ENCODE data around the gene P2RY10. TPM values are rescaled to one million over a fixed set of nuclear protein-coding genes. Genes with fewer than 3 reads are reported as not detected.

P2RY10 gene
- total RNA-seq, result not detected in 2 replicates

- no peak for TF ChIP-seq CTCF (conservative IDR thresholded peaks at IDR 0.05; ENCODE audit: low read depth, low read length)
- no peak for DNase-seq (ENCODE audit: low read depth)
- no peak within 1 kb of the TSS for H3K4me3 ChIP-seq (ENCODE audit: low read depth, low read length)
These were observed at the start of gene P2RY10 for GRCh38 chrX:78945186-78945912. Gene P2RY10, plus strand, starts transcription at chrX:78945391. Its CDS starts 15,130 bp downstream, at chrX:78960521.

- H3K4me3 ChIP-seq (ENCODE audit: low read depth, low read length), result no peak overlapping the region
- DNase-seq (ENCODE audit: low read depth), result no peak
- TF ChIP-seq CTCF (conservative IDR thresholded peaks at IDR 0.05; ENCODE audit: low read depth, low read length), result no peak
These were observed 22.4 kb upstream of the P2RY10 start for GRCh38 chrX:78922754-78923153.

GRCh38 chrX:78923198-78924015 is 21.8 kb upstream of the P2RY10 start:
- TF ChIP-seq CTCF (conservative IDR thresholded peaks at IDR 0.05; ENCODE audit: low read depth, low read length), result no peak
- DNase-seq (ENCODE audit: low read depth), result no peak

GRCh38 chrX:78931814-78932213 is 13.4 kb upstream of the P2RY10 start:
- no peak for TF ChIP-seq CTCF (conservative IDR thresholded peaks at IDR 0.05; ENCODE audit: low read depth, low read length)
- no peak overlapping the region for H3K4me3 ChIP-seq (ENCODE audit: low read depth, low read length)
- no peak for DNase-seq (ENCODE audit: low read depth)

More at GRCh38 chrX:78923198-78924015, 21.8 kb upstream of the P2RY10 start:
- no peak overlapping the region for H3K4me3 ChIP-seq (ENCODE audit: low read depth, low read length)

- TF ChIP-seq CTCF (conservative IDR thresholded peaks at IDR 0.05; ENCODE audit: low read depth, low read length), result no peak
- H3K4me3 ChIP-seq (ENCODE audit: low read depth, low read length), result no peak overlapping the region
- DNase-seq (ENCODE audit: low read depth), result no peak
These were observed 10.3 kb upstream of the P2RY10 start for GRCh38 chrX:78934866-78935265.

GRCh38 chrX:78944351-78944750 is 840 bp upstream of the P2RY10 start:
- DNase-seq (ENCODE audit: low read depth), result no peak
- H3K4me3 ChIP-seq (ENCODE audit: low read depth, low read length), result no peak overlapping the region
- TF ChIP-seq CTCF (conservative IDR thresholded peaks at IDR 0.05; ENCODE audit: low read depth, low read length), result no peak

All from epithelial cell of proximal tubule (primary cell).